ENCODE results near the gene LAMP5. TPM values are rescaled to one million over a fixed set of nuclear protein-coding genes. Genes with fewer than 3 reads are reported as not detected.

The LAMP5 gene
- total and polyA plus RNA-seq, 9 of the 15 experiments (the other 6 are each of a cell fraction or from before 2014, with no cell fraction given) = not detected

- ATAC-seq = no peak
- H3K9me1 ChIP-seq (ENCODE audit: control insufficient read depth, insufficient read depth, low read length) = no peaks in the 10 kb centered on the region
- WGBS (ENCODE audit: insufficient coverage, low coverage, missing lambda C conversion rate) = 10% methylated on average over 2 of the region's 2 CpGs
- no peak overlapping the region for H3K27ac ChIP-seq (ENCODE audit: extremely low read depth, low read depth, low read length)
- no peaks in the 10 kb centered on the region for H3K79me2 ChIP-seq (ENCODE audit: control insufficient read depth, insufficient read depth, low read length)
- no peak for DNase-seq (ENCODE audit: extremely low read depth in 1 of 4, low spot score in 3 of 4)
- no peak overlapping the region for H2AFZ ChIP-seq (ENCODE audit: low read depth, low read length)
- no peaks in the 10 kb centered on the region for H3K27me3 ChIP-seq (ENCODE audit: control insufficient read depth in 2 of 2, insufficient read depth in 2 of 2, low read length in 2 of 2)
- FAIRE-seq = no peak
- POLR2A ChIA-PET = no interaction called here
- intact Hi-C loops (cut with micrococcal nuclease) (no loop called here), in situ Hi-C loops (cut with MboI) (no loop called here)
- H3K36me3 ChIP-seq (ENCODE audit: control insufficient read depth, insufficient read depth, low read length) = no peaks in the 10 kb centered on the region
- peak; percentile 28; the same call in 1 of the 2 replicates for TF ChIP-seq RFX1 (IDR thresholded peaks at IDR 0.05)
- no peak for TF ChIP-seq NEUROD1 (IDR thresholded peaks at IDR 0.05; ENCODE audit: borderline replicate concordance, low read depth, low read length, partially characterized antibody)
- BruUV-seq (replicated peaks) = no TSS peak
- CTCF ChIA-PET (ENCODE audit: low intra/inter-chr PET ratio) = no interaction called here
- H3K4me2 ChIP-seq (ENCODE audit: insufficient read depth, low read length) = no peak overlapping the region
- H3K4me3 ChIP-seq = no peak overlapping the region
- no peak overlapping the region for H3K9ac ChIP-seq (ENCODE audit: insufficient read depth in 1 of 2, low read depth in 2 of 2, low read length in 2 of 2)
- H3K9me3 ChIP-seq (replicated peaks; ENCODE audit: control insufficient read depth, insufficient read depth, low read depth, low read length) = no peaks in the 10 kb centered on the region
- H3K4me1 ChIP-seq (replicated peaks in 1 of 2; ENCODE audit: control insufficient read depth in 2 of 2, insufficient read depth in 2 of 2, low read length in 2 of 2) = no peaks in the 10 kb centered on the region
- H4K20me1 ChIP-seq (replicated peaks; ENCODE audit: control insufficient read depth, insufficient read depth, low read length) = no peaks in the 10 kb centered on the region
Measured at GRCh38 chr20:9474835-9475415, 39.5 kb upstream of the LAMP5 start.

- DNase-seq (ENCODE audit: extremely low read depth in 1 of 4, low spot score in 3 of 4) (no peak), FAIRE-seq (no peak), ATAC-seq (no peak)
- H3K4me3 ChIP-seq = no peak overlapping the region
- H4K20me1 ChIP-seq (replicated peaks; ENCODE audit: control insufficient read depth, insufficient read depth, low read length) = no peaks in the 10 kb centered on the region
- H3K27me3 ChIP-seq (ENCODE audit: control insufficient read depth in 2 of 2, insufficient read depth in 2 of 2, low read length in 2 of 2) = no peaks in the 10 kb centered on the region
- ChIA-PET POLR2A (no interaction called here), CTCF (ENCODE audit: low intra/inter-chr PET ratio) (no interaction called here)
- no peak overlapping the region for H3K4me2 ChIP-seq (ENCODE audit: insufficient read depth, low read length)
- H3K9me1 ChIP-seq (ENCODE audit: control insufficient read depth, insufficient read depth, low read length) = no peaks in the 10 kb centered on the region
- no peak overlapping the region for H3K27ac ChIP-seq (ENCODE audit: extremely low read depth, low read depth, low read length)
- BruUV-seq (replicated peaks) = no TSS peak
- H3K4me1 ChIP-seq (replicated peaks in 1 of 2; ENCODE audit: control insufficient read depth in 2 of 2, insufficient read depth in 2 of 2, low read length in 2 of 2) = no peaks in the 10 kb centered on the region
- in situ Hi-C loops (cut with MboI) (no loop called here), intact Hi-C loops (cut with micrococcal nuclease) (no loop called here)
- H3K9ac ChIP-seq (ENCODE audit: insufficient read depth in 1 of 2, low read depth in 2 of 2, low read length in 2 of 2) = no peak overlapping the region
- no peaks in the 10 kb centered on the region for H3K36me3 ChIP-seq (ENCODE audit: control insufficient read depth, insufficient read depth, low read length)
- no peaks in the 10 kb centered on the region for H3K79me2 ChIP-seq (ENCODE audit: control insufficient read depth, insufficient read depth, low read length)
- no peaks in the 10 kb centered on the region for H3K9me3 ChIP-seq (replicated peaks; ENCODE audit: control insufficient read depth, insufficient read depth, low read depth, low read length)
- H2AFZ ChIP-seq (ENCODE audit: low read depth, low read length) = no peak overlapping the region
- TF ChIP-seq RFX7 (CRISPR knock-in tag; IDR thresholded peaks at IDR 0.05) (no peak), CREM (IDR thresholded peaks at IDR 0.05; ENCODE audit: low read depth) (no peak), ZNF511 (CRISPR knock-in tag; IDR thresholded peaks at IDR 0.05) (no peak), ZNF174 (CRISPR knock-in tag; IDR thresholded peaks at IDR 0.05) (no peak), MCM5 (IDR thresholded peaks at IDR 0.05; ENCODE audit: low read depth) (no peak), RBM17 (IDR thresholded peaks at IDR 0.05; ENCODE audit: borderline replicate concordance, low read depth, low read length) (no peak), YBX1 (IDR thresholded peaks at IDR 0.05) (no peak), GABPB1 (CRISPR knock-in tag; IDR thresholded peaks at IDR 0.05) (no peak), SAFB (IDR thresholded peaks at IDR 0.05; ENCODE audit: borderline replicate concordance, low read depth, low read length) (no peak), ATF6 (CRISPR knock-in tag; IDR thresholded peaks at IDR 0.05) (no peak), ZBTB43 (CRISPR knock-in tag; IDR thresholded peaks at IDR 0.05) (no peak)
Measured at GRCh38 chr20:9475456-9475855, 38.9 kb upstream of the LAMP5 start.

All from K562 (cell line).